T-helper 17 cell (primary cell): ENCODE data around the gene ETV3. TPM values are rescaled to one million over a fixed set of nuclear protein-coding genes. Genes with fewer than 3 reads are reported as not detected.

ENCODE experiments used
- ATAC-seq: fragments of 150-1000 bp; cut with Tn5 transposase; 2 replicates; pipeline ENCODE4 v1.10.0; 2021; ENCODE audit warnings: mild to moderate bottlenecking, moderate library complexity
- DNase-seq, 3 donors: peaks; one replicate each; pipeline versions ENCODE4 v3.0.0 to v3.0.0-alpha.2; 2020 to 2021
- H3K9me3 ChIP-seq: one replicate; pipeline ENCODE4 v1.7.0; 2013; ENCODE audit warnings: low read length, mild to moderate bottlenecking; ENCODE audit not compliant: control insufficient read depth, poor library complexity, severe bottlenecking
- H3K27ac Mint-ChIP-seq: one replicate; pipeline ENCODE4 v1.8.0; 2022; ENCODE audit warnings: mild to moderate bottlenecking, moderate library complexity, mixed read lengths
- H3K27me3 Mint-ChIP-seq: one replicate; pipeline ENCODE4 v1.8.0; 2022; ENCODE audit warnings: mixed read lengths
- H3K36me3 Mint-ChIP-seq: one replicate; pipeline ENCODE4 v1.8.0; 2022; ENCODE audit warnings: low read depth, mixed read lengths
- H3K4me1 Mint-ChIP-seq: one replicate; pipeline ENCODE4 v1.8.0; 2022; ENCODE audit warnings: mild to moderate bottlenecking, mixed read lengths
- H3K4me3 Mint-ChIP-seq: one replicate; pipeline ENCODE4 v1.8.0; 2022; ENCODE audit warnings: mild to moderate bottlenecking, moderate library complexity, mixed read lengths
- total RNA-seq, 4 donors: library from RNA in 2 of 4; stranded (reverse) in 2 of 4; gene quantifications; one replicate each; pipeline ENCODE4 v1.2.3 and lab custom pipeline; 2022 to 2026

Gene ETV3
- total RNA-seq, 2 donors from 2014 or later: 74.0 to 78.2 TPM

- no peaks in the 10 kb centered on the region for H3K9me3 ChIP-seq
- peaks cover 23% of the 10 kb centered on the region for H3K27me3 Mint-ChIP-seq
- H3K36me3 Mint-ChIP-seq: peaks cover 2% of the 10 kb centered on the region
- no peak overlapping the region for H3K27ac Mint-ChIP-seq
- H3K4me1 Mint-ChIP-seq: peaks cover 2% of the 10 kb centered on the region
- DNase-seq: no peak
- H3K4me3 Mint-ChIP-seq: no peak overlapping the region
- no peak for ATAC-seq
These were observed 51.9 kb downstream of the ETV3 start for GRCh38 chr1:157086299-157086698.

DNA sequence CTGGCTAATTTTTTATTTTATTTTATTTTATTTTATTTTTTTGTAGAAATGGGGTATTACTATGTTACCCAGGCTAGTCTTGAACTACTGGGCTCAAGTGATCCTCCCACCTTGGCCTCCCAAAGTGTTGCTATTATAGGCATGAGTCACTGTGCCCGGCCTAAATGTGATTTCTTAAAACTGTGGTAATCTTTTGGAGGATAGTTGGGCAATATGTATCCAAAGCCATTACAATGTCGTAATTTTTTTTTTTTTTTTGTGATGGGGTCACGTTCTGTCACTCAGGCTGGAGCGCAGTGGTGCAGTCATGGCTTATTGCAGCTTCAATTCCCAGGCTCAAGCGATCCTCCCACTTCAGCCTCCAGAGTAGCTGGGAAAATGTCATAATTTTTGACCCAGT is 52.8 kb downstream of the ETV3 start:
- H3K27ac Mint-ChIP-seq: no peak overlapping the region
- H3K9me3 ChIP-seq: no peaks in the 10 kb centered on the region
- no peak overlapping the region for H3K4me3 Mint-ChIP-seq
- peaks cover 2% of the 10 kb centered on the region for H3K36me3 Mint-ChIP-seq
- no peak for ATAC-seq
- DNase-seq: no peak
- peaks cover 2% of the 10 kb centered on the region for H3K4me1 Mint-ChIP-seq
- H3K27me3 Mint-ChIP-seq: peaks cover 28% of the 10 kb centered on the region

- Mint-ChIP-seq H3K36me3 (peaks cover 2% of the 10 kb centered on the region), H3K4me1 (no peaks in the 10 kb centered on the region), H3K4me3 (no peak overlapping the region), H3K27me3 (peaks cover 23% of the 10 kb centered on the region), H3K27ac (no peak overlapping the region)
- no peaks in the 10 kb centered on the region for H3K9me3 ChIP-seq
- no peak for DNase-seq
- ATAC-seq: no peak
These were observed 53.5 kb downstream of the ETV3 start for GRCh38 chr1:157084720-157085119.

- H3K4me3 Mint-ChIP-seq: no peak overlapping the region
- H3K9me3 ChIP-seq: no peaks in the 10 kb centered on the region
- H3K27ac Mint-ChIP-seq: no peak overlapping the region
- no peaks in the 10 kb centered on the region for H3K4me1 Mint-ChIP-seq
- DNase-seq (no peak), ATAC-seq (no peak)
- H3K36me3 Mint-ChIP-seq: peaks cover 2% of the 10 kb centered on the region
- peaks cover 47% of the 10 kb centered on the region for H3K27me3 Mint-ChIP-seq
These were observed 56.5 kb downstream of the ETV3 start for GRCh38 chr1:157081707-157082106.

DNA sequence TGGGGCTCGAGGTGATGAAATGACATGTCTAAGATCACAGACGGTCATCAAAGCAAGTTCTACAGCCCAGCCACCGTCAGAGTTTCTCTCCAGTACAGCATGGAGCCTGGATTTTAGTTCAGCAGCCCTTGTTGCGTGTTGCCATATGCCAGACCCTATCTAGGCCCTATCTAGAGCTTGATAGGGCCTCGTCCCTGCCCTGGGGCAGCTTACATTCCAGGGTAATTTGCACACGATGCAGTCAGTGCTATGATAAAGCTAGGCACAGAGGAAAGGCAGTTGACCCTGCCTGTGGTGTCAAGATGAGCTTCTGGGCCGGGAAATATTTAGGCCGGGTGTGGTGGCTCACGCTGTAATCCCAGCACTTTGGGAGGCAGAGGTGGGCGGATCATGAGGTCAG is 57.5 kb downstream of the ETV3 start:
- H3K36me3 Mint-ChIP-seq: peaks cover 2% of the 10 kb centered on the region
- ATAC-seq (no peak), DNase-seq (no peak)
- no peaks in the 10 kb centered on the region for H3K9me3 ChIP-seq
- peaks cover 50% of the 10 kb centered on the region for H3K27me3 Mint-ChIP-seq
- H3K4me1 Mint-ChIP-seq: no peaks in the 10 kb centered on the region
- H3K4me3 Mint-ChIP-seq: no peak overlapping the region
- H3K27ac Mint-ChIP-seq: no peak overlapping the region

- H3K9me3 ChIP-seq: no peaks in the 10 kb centered on the region
- peaks cover 7% of the 10 kb centered on the region for H3K4me1 Mint-ChIP-seq
- peaks cover 55% of the 10 kb centered on the region for H3K27me3 Mint-ChIP-seq
- H3K4me3 Mint-ChIP-seq: no peak overlapping the region
- peaks cover 6% of the 10 kb centered on the region for H3K36me3 Mint-ChIP-seq
- H3K27ac Mint-ChIP-seq: no peak overlapping the region
- ATAC-seq (no peak), DNase-seq (no peak)
These were observed 60.8 kb downstream of the ETV3 start for GRCh38 chr1:157077394-157077793.

GRCh38 chr1:157073944-157074685 is 64.1 kb downstream of the ETV3 start:
- Mint-ChIP-seq H3K27me3 (peaks cover 43% of the 10 kb centered on the region), H3K27ac (no peak overlapping the region), H3K36me3 (peaks cover 6% of the 10 kb centered on the region), H3K4me3 (peak overlapping the region; percentile 53), H3K4me1 (peaks cover 7% of the 10 kb centered on the region)
- no peaks in the 10 kb centered on the region for H3K9me3 ChIP-seq
- ATAC-seq: no peak
- no peak for DNase-seq

Other genes starting within 250 kb of the ETV3 start
- 10 to 100 TPM in 1 of 2 donors, under 1 TPM in 1; 0.42 to 17.7 TPM for gene PEAR1, start 244.7 kb downstream of the ETV3 start, total RNA-seq
- gene LRRC71, start 217.8 kb downstream of the ETV3 start, total RNA-seq: not detected
- 10 to 100 TPM; 16.5 to 28.0 TPM for gene ARHGEF11, start 92.7 kb downstream of the ETV3 start, total RNA-seq
- under 1 TPM in 1 of 2 donors, not detected in 1; 0.15 TPM for gene ETV3L, start 38.6 kb downstream of the ETV3 start, total RNA-seq